Heart right ventricle (tissue), 16 donors: ENCODE data around the gene U2AF2. TPM values are rescaled to one million over a fixed set of nuclear protein-coding genes. Genes with fewer than 3 reads are reported as not detected.
A peak's percentile ranks its signal among the peaks of the same experiment; 100 is the strongest.

Experiments
- ATAC-seq, 8 donors: fragments of 200-7000 bp; cut with Tn5 transposase; one replicate each; pipeline ENCODE4 v1.9.1; 2020; ENCODE audit warnings: mild to moderate bottlenecking in 8 of 8, moderate library complexity in 8 of 8, moderate number of reproducible peaks in 1 of 8
- DNase-seq, 2 donors: peaks; one replicate each; pipeline ENCODE4 v3.0.0-alpha.2; 2020
- H3K27ac ChIP-seq, 10 donors: fragments of 200-600 bp; sonication (generic) in 2 of 10; one replicate each; pipeline versions ENCODE4 v1.5.0 to v1.8.0; 2020 to 2022; ENCODE audit warnings: mild to moderate bottlenecking in 3 of 10
- H3K27me3 ChIP-seq, 7 donors: fragments of 200-600 bp; one replicate each; pipeline ENCODE4 v1.8.0; 2021 to 2022; ENCODE audit warnings: mild to moderate bottlenecking in 2 of 7
- H3K36me3 ChIP-seq, 9 donors: fragments of 200-600 bp; sonication (generic) in 1 of 9; one replicate each; pipeline versions ENCODE4 v1.5.0 to v1.8.0; 2020 to 2022; ENCODE audit warnings: mild to moderate bottlenecking in 2 of 9
- H3K4me1 ChIP-seq, 9 donors: fragments of 200-600 bp; sonication (generic) in 1 of 9; one replicate each; pipeline versions ENCODE4 v1.5.0 to v1.8.0; 2020 to 2022; ENCODE audit warnings: mild to moderate bottlenecking in 4 of 9
- H3K4me3 ChIP-seq, 10 donors: fragments of 200-600 bp; sonication (generic) in 2 of 10; one replicate each; pipeline versions ENCODE4 v1.5.0 to v1.8.0; 2020 to 2022; ENCODE audit warnings: mild to moderate bottlenecking in 7 of 10, moderate library complexity in 2 of 10
- H3K9me3 ChIP-seq, 11 donors: fragments of 200-600 bp in 10 of 11; sonication (generic) in 2 of 11; one replicate each; pipeline versions ENCODE4 v1.5.0 to v1.8.0; 2013 to 2022; ENCODE audit warnings: mild to moderate bottlenecking in 2 of 11, control low read depth in 1 of 11, moderate library complexity in 1 of 11
- CTCF ChIP-seq, 9 donors: fragments of 200-600 bp; sonication (generic) in 2 of 9; IDR thresholded peaks; one replicate each; pipeline versions ENCODE4 v1.5.0 to v1.8.0; 2021 to 2022; ENCODE audit warnings: antibody characterized with exemption in 9 of 9, mild to moderate bottlenecking in 5 of 9, moderate library complexity in 1 of 9
- WGBS, 2 donors: extraction: QIAGEN DNeasy Blood & Tissue Kit; methylation state at CpG; one replicate each; pipeline ENCODE4 v1.1.7; 2013; ENCODE audit warnings: inconsistent platforms in 1 of 2; 5-methylcytosine and 5-hydroxymethylcytosine counted together
- intact Hi-C, 10 donors: fragments of 100-400 bp; cut with DNase I; formaldehyde crosslinking; loops; one replicate each; pipeline versions ENCODE4 v1.11.1 to v1.14.2; 2022
- polyA plus RNA-seq, 2 donors: library from polyadenylated mRNA; stranded (reverse); fragments of 200-250 nt; gene quantifications; one replicate each; pipeline ENCODE4 v1.2.3, GENCODE V29; 2013
- total RNA-seq, 10 donors: library from RNA; stranded (reverse); fragmentation: NEBNext Ultra II Directional in 3 of 10; extraction: Animal tissue kit (Norgen Biotek cat#: 25700) in 3 of 10; gene quantifications; one replicate each; pipeline versions ENCODE4 v1.2.1 to v1.2.4, GENCODE V29; 2021 to 2023
- donor health status: Arrhythmogenic right ventricular cardiomyopathy.
- donor health status: ischemic (EF 13 %, LVEDD 7.1; RV severe dilation, severe dysfunction).
- donor health status: healthy with polysubstance abuse.
- donor health status: DM: no; HTN: yes; CAD: no.
- donor health status: DM: no; HTN: no; CAD: no.
- donor health status: ischemic (EF 25% LVEDD 6.9; RV normal size, moderate dysfunction).
- donor health status: ischemic (EF 25% LVEDD 5.7; RV mildly dilated, moderate dysfunction).
- donor health status: healthy.
- donor health status: DM: yes; HTN: yes; CAD: no.
- donor health status: Ischemic cardiomyopathy.
- donor health status: ischemic (EF 35%, LVEDD 5.7; RV mildly dilated, moderate dysfunction).
- donor health status: nonischemic (EF 11% LVEDD 7.7; RV severe dilation, severe dysfunction).
- donor health status: DM: yes; HTN: yes; CAD: no.
- donor health status: PGD.
- donor health status: ischemic (EF 29% LVEDD 5.4; RV normal size, mild dysfunction).
- donor health status: nonischemic (EF 23%, LVEDD 6.1; RV moderate dilation, normal function).

U2AF2 gene
- total and polyA plus RNA-seq, 12 donors: 64.1 to 100 (median 74.4) TPM

DNA sequence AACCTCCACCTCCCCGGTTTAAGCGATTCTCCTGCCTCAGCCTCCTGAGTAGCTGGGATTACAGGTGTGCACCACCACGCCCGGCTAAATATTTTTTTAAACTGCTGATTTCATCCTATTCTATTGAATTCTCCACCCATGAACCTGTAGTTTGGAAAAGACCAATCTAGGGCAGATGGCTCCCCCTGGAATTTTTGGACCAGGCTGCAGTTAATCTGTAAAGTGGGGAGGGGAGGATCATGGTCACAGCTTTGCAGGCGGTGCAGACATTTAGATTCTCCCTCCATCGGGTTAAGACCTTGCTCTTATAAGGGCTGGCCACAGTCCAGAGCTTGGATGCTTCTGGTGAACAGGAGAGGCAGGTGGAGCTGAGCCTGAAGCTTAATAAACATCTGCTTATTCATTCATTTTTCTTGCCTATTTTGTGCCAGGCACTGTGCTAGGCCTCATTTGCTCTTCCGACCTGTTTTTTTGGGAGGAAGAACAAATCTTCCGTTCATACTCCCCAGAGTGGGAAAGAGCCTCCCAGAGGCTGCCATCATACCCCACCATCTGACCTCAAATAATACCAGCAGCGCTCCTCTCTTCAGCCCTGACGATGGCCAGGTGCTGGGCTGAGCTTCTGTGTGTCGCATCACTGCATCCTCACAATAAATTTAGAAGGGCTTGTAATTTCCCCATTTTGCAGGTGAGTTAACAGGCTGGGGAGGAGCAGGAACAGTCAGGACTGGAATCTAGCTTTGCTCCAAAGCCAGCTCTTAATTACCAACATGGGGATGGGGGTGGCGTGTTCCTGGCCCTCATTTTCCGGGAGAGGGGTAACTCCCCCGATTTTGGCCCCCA is 7.7 kb upstream of the U2AF2 start:
- Histone ChIP-seq H3K4me3 (peak overlapping the region; percentile 77 to 98 (median 88)), H3K27me3 (no peaks in the 10 kb centered on the region), H3K36me3 (peaks cover 0 to 27% (median 8%) of the 10 kb centered on the region in 9 donors), H3K4me1 (peaks cover 19 to 58% (median 43%) of the 10 kb centered on the region in 9 donors), H3K9me3 (no peaks in the 10 kb centered on the region), H3K27ac (peak overlapping the region in 9 of 10 donors; percentile 83 to 92 (median 89))
- 38 to 39% methylated on average over 14 of the region's 14 CpGs for WGBS, 2 donors
- intact Hi-C loops: no loop called here
- no peak for TF ChIP-seq CTCF (IDR thresholded peaks at IDR 0.05)
- ATAC-seq: no peak
- DNase-seq: no peak

DNA sequence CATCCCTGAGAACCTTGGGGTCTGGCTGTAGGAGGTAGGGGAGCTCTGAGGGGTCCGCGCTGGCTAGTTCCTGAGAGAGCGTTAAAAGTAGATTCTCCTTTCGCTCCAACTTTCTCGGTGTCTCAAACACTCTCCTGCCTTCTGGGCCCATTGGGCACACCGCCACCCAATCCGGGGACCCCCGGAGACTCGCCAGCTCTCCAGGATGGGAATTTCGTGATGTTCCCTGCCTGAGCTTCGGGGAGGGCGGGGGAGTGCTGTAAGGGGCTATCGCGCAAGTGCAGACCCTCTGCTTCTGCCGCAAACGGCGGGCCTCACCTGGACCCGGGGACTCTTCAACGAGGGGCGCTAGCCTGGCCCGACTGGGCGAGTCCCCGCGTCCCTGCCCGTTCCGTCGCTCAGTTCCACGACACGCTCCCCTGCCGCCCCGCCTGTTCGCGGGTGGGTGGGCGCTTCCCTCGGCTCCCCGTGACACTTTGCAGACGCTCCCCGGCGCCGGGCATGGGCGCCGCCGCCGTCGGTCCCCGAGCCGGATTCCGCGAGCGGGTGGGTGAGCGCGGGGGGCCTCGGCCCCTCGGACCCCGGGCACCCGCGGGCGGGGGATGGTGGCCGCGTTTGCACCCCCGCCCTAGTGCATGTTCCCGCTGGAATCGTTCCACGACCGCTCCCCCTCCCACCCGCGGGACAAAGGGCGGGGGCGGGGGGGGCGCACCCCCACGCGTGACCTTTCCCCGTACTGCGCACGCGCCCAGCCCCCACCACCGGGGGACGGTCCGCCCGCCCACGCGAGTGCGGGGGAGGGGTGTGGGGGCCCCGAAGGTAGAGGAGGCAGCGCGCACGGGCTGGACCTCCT is 6.9 kb upstream of the U2AF2 start, which contains the start of gene CCDC106:
TSS of gene CCDC106 (plus strand) at position 481 of the 853 bp plus-strand sequence. CDS start 835 bp downstream, outside the sequence.
- DNase-seq: peak; percentile 71 to 79
- intact Hi-C loops: no loop called here
- 1% methylated on average over 75 to 86 of the region's 87 CpGs for WGBS, 2 donors
- Histone ChIP-seq H3K27me3 (no peaks in the 10 kb centered on the region), H3K36me3 (peaks cover 0 to 32% (median 8%) of the 10 kb centered on the region in 9 donors), H3K27ac (peak within 1 kb of the TSS; percentile 70 to 92 (median 88)), H3K4me3 (peak within 1 kb of the TSS; percentile 77 to 98 (median 88)), H3K9me3 (no peaks in the 10 kb centered on the region), H3K4me1 (peaks cover 14 to 54% (median 40%) of the 10 kb centered on the region in 9 donors)
- ATAC-seq: peak; percentile 46 to 69 (median 59)
- TF ChIP-seq CTCF (IDR thresholded peaks at IDR 0.05): no peak

- Histone ChIP-seq H3K27ac (peak overlapping the region; percentile 70 to 92 (median 88)), H3K4me1 (peaks cover 14 to 56% (median 41%) of the 10 kb centered on the region in 9 donors), H3K36me3 (peaks cover 0 to 32% (median 8%) of the 10 kb centered on the region in 9 donors), H3K9me3 (no peaks in the 10 kb centered on the region), H3K4me3 (peak overlapping the region; percentile 77 to 98 (median 88)), H3K27me3 (no peaks in the 10 kb centered on the region)
- WGBS, 2 donors: 25 to 28% methylated on average over 25 of the region's 25 CpGs
- intact Hi-C loops: no loop called here
- DNase-seq (no peak), ATAC-seq (no peak)
- no peak for TF ChIP-seq CTCF (IDR thresholded peaks at IDR 0.05)
Measured at GRCh38 chr19:55648585-55649267, 6.1 kb upstream of the U2AF2 start.
